K562 (cell line): ENCODE data around the gene WNK2. TPM values are rescaled to one million over a fixed set of nuclear protein-coding genes. Genes with fewer than 3 reads are reported as not detected.

Experiments used
- ATAC-seq: fragments of 200-7000 bp; cut with Tn5 transposase; 3 replicates; pipeline ENCODE4 v1.9.1; 2020; ENCODE audit warnings: moderate library complexity
- BruUV-seq: library from RNA; stranded (reverse); fragments of 400-500 nt; replicated peaks from 2 replicates; lab custom pipeline; 2021; lab: Mats Ljungman, UMichigan
- CTCF ChIA-PET: fragments of 300-600 bp; formaldehyde crosslinking; extraction: SDS; loops from one replicate; lab custom pipeline; 2021; ENCODE audit warnings: low intra/inter-chr PET ratio; lab: Yijun Ruan, JAX
- POLR2A ChIA-PET: fragments of 300-600, 350-650 bp; sonication (Branson Sonifier 250); formaldehyde crosslinking; extraction: SDS; loops from one replicate; lab custom pipeline; 2021; ENCODE audit warnings: antibody characterized with exemption, inconsistent platforms; lab: Yijun Ruan, JAX
- DNase-seq, 4 experiments: peaks; one replicate each; pipeline versions ENCODE4 v3.0.0 to v3.0.0-alpha.2; 2011 to 2018; ENCODE audit warnings: low spot score in 3 of 4, mixed read lengths in 3 of 4; ENCODE audit errors: extremely low read depth in 1 of 4
- FAIRE-seq: peaks from 2 replicates; lab custom pipeline; 2011; peaks lifted over from hg19 to GRCh38; lab: Jason Lieb, UNC
- H2AFZ ChIP-seq: 2 replicates; pipeline ENCODE4 v1.6.0; 2011; ENCODE audit warnings: low read depth, low read length, control low read depth, inconsistent platforms
- H3K27ac ChIP-seq: fragments of 200-600 bp; 3 replicates; pipeline ENCODE4 v1.8.0; 2011; ENCODE audit warnings: low read depth, mild to moderate bottlenecking, control low read depth, inconsistent platforms, low read length, moderate library complexity, mixed read lengths; ENCODE audit errors: extremely low read depth
- H3K27me3 ChIP-seq, 2 experiments: fragments of 300-600 bp in 1 of 2; 2 replicates in 1 of 2; 3 replicates in 1 of 2; pipeline versions ENCODE4 v1.6.0 to v1.8.0; 2011; ENCODE audit warnings: inconsistent platforms in 2 of 2, low read length in 2 of 2, mild to moderate bottlenecking in 1 of 2, mixed read lengths in 1 of 2, moderate library complexity in 1 of 2; ENCODE audit not compliant: control insufficient read depth in 2 of 2, insufficient read depth in 2 of 2
- H3K36me3 ChIP-seq: fragments of 300-600 bp; 3 replicates; pipeline ENCODE4 v1.8.0; 2011; ENCODE audit warnings: mild to moderate bottlenecking, low read length, inconsistent platforms; ENCODE audit not compliant: control insufficient read depth, insufficient read depth
- H3K4me1 ChIP-seq, 2 experiments: fragments of 200-600 bp in 1 of 2; replicated peaks in 1 of 2; 2 replicates in 1 of 2; 3 replicates in 1 of 2; pipeline versions ENCODE4 v1.5.1 to v1.8.0; 2011; ENCODE audit warnings: inconsistent platforms in 2 of 2, low read length in 2 of 2, mild to moderate bottlenecking in 1 of 2, mixed read lengths in 1 of 2, moderate library complexity in 1 of 2; ENCODE audit not compliant: control insufficient read depth in 2 of 2, insufficient read depth in 2 of 2
- H3K4me2 ChIP-seq: 2 replicates; pipeline ENCODE4 v1.6.1; 2011; ENCODE audit warnings: low read length, control low read depth, inconsistent platforms, mixed read lengths; ENCODE audit not compliant: insufficient read depth
- H3K4me3 ChIP-seq: fragments of 200-600 bp; sonication (generic), shearing (Covaris generic); 2 replicates; pipeline ENCODE4 v1.5.1; 2016; ENCODE audit warnings: control low read depth, inconsistent platforms
- H3K79me2 ChIP-seq: fragments of 200-600 bp; 3 replicates; pipeline ENCODE4 v1.8.0; 2011; ENCODE audit warnings: low read length, inconsistent platforms; ENCODE audit not compliant: control insufficient read depth, insufficient read depth
- H3K9ac ChIP-seq, 2 experiments: 2 replicates each; pipeline versions ENCODE4 v1.6.0 to v1.6.1; 2011; ENCODE audit warnings: low read depth in 2 of 2, low read length in 2 of 2, control low read depth in 1 of 2, inconsistent platforms in 1 of 2, mild to moderate bottlenecking in 1 of 2, mixed read lengths in 1 of 2; ENCODE audit not compliant: insufficient read depth in 1 of 2
- H3K9me1 ChIP-seq: one replicate; pipeline ENCODE4 v1.6.0; 2011; ENCODE audit warnings: inconsistent platforms, mild to moderate bottlenecking, low read length, moderate library complexity; ENCODE audit not compliant: control insufficient read depth, insufficient read depth
- H3K9me3 ChIP-seq: replicated peaks from 2 replicates; pipeline ENCODE4 v1.5.1; 2011; ENCODE audit warnings: low read depth, low read length, inconsistent platforms; ENCODE audit not compliant: control insufficient read depth, insufficient read depth
- H4K20me1 ChIP-seq: replicated peaks from 2 replicates; pipeline ENCODE4 v1.6.1; 2011; ENCODE audit warnings: low read length, inconsistent platforms, mixed read lengths; ENCODE audit not compliant: control insufficient read depth, insufficient read depth
- FOXJ3 ChIP-seq: sonication (generic); formaldehyde crosslinking; IDR thresholded peaks from 2 replicates; pipeline ENCODE4 v1.4.0; 2020; ENCODE audit warnings: mild to moderate bottlenecking, missing genetic modification reagents
- KDM4B ChIP-seq, 2 experiments: fragments of 450-650 bp in 1 of 2; sonication (generic) in 1 of 2; IDR thresholded peaks; 2 replicates each; pipeline ENCODE4 v1.6.1; 2016 to 2017; ENCODE audit warnings: borderline replicate concordance in 2 of 2, antibody characterized with exemption in 1 of 2, low read depth in 1 of 2, mild to moderate bottlenecking in 1 of 2
- SRF ChIP-seq, 2 experiments: fragments of 250-450, 450-650 bp in 1 of 2; sonication (Bioruptor Pico) in 1 of 2; sonication (generic) in 1 of 2; formaldehyde crosslinking; IDR thresholded peaks; 2 replicates each; pipeline versions ENCODE4 v1.5.0 to v1.5.1; 2020 to 2022; ENCODE audit warnings: mild to moderate bottlenecking in 1 of 2, missing genetic modification reagents in 1 of 2
- ZNF239 ChIP-seq: fragments of 250-450 bp; sonication (Bioruptor Pico); IDR thresholded peaks from 2 replicates; pipeline ENCODE4 v1.4.0; 2020; ENCODE audit warnings: mild to moderate bottlenecking
- ZNF76 ChIP-seq: fragments of 250-450 bp; sonication (Bioruptor Pico); IDR thresholded peaks from 2 replicates; pipeline ENCODE4 v1.4.0; 2020; ENCODE audit warnings: mild to moderate bottlenecking, moderate library complexity, borderline replicate concordance
- WGBS: fragments of 100-300 bp; shearing (Covaris generic); methylation state at CpG from one replicate; pipeline ENCODE4 v1.1.6; 2016; ENCODE audit warnings: low coverage, mixed read lengths; ENCODE audit not compliant: insufficient coverage; ENCODE audit errors: missing lambda C conversion rate; 5-methylcytosine and 5-hydroxymethylcytosine counted together
- in situ Hi-C: fragments of 300-500 bp; cut with MboI; formaldehyde crosslinking; loops from 4 replicates; pipeline ENCODE4 v1.15.0; 2018; ENCODE audit warnings: inconsistent platforms, mixed read lengths
- intact Hi-C: fragments of 100-400 bp; cut with micrococcal nuclease; formaldehyde crosslinking; loops from 2 replicates; pipeline ENCODE4 v1.14.2; 2022
- polyA plus RNA-seq, 8 experiments: library from polyadenylated mRNA; depleted of rRNA in 4 of 8; stranded (reverse) in 5 of 8; unstranded in 3 of 8; fragments of >200 nt; fragmentation: Nextera tagmentation in 2 of 8; fragmentation: Illumina TruSeq in 1 of 8; extraction: Ambion mirVana in 2 of 8; extraction: Trizol in 1 of 8; gene quantifications; 2 replicates each; pipeline versions ENCODE4 v1.2.1 to v1.2.3, GENCODE V29; 2011 to 2014; ENCODE audit warnings: inconsistent platforms in 1 of 8, missing spikeins in 1 of 8
- total RNA-seq, 7 experiments: library from RNA; depleted of rRNA in 6 of 7; stranded (reverse); fragments of >200 nt in 6 of 7; fragmentation: Illumina TruSeq in 2 of 7; extraction: Trizol in 2 of 7; gene quantifications; 2 replicates each; pipeline versions ENCODE4 v1.2.1 to v1.2.3, GENCODE V29; 2011 to 2021; ENCODE audit warnings: low replicate concordance in 1 of 7
- TF ChIP-seq, protein P1 (sequence below), 2 experiments: fragments of 450-650 bp; IDR thresholded peaks; 2 replicates each; pipeline ENCODE4 v1.6.1; 2016; ENCODE audit warnings: mild to moderate bottlenecking in 2 of 2, borderline replicate concordance in 1 of 2, low read depth in 1 of 2, moderate library complexity in 1 of 2

Gene WNK2
- total and polyA plus RNA-seq, 9 of the 15 experiments (the other 6 are each of a cell fraction or from before 2014, with no cell fraction given), result 0.36 to 3.3 (median 0.64) TPM; not detected in 2

- 0% methylated on average over 1 of the region's 1 CpG for WGBS
- BruUV-seq, result no TSS peak
- DNase-seq (no peak), ATAC-seq (no peak), FAIRE-seq (no peak)
- ChIA-PET POLR2A (interaction anchor here (0.7 to 1.3 kb wide), 2 partner anchors 12 to 56 kb away, joined by 3 to 4 read pairs; no protein-coding TSS in a partner anchor), CTCF (no interaction called here)
- H3K4me1 ChIP-seq, result peaks cover 4 to 8% of the 10 kb centered on the region in 2 experiments; a peak in 3 of 5 replicates
- H4K20me1 ChIP-seq, result no peaks in the 10 kb centered on the region
- intact Hi-C loops, result loop anchor here (10.0 kb wide), 1 partner anchor 395 kb away; no protein-coding TSS in a partner anchor
- H3K79me2 ChIP-seq, result no peaks in the 10 kb centered on the region
- no peak overlapping the region for H2AFZ ChIP-seq
- no peaks in the 10 kb centered on the region for H3K9me3 ChIP-seq
- no peak overlapping the region for H3K27ac ChIP-seq
- no peaks in the 10 kb centered on the region for H3K9me1 ChIP-seq
- in situ Hi-C loops, result no loop called here
- no peak overlapping the region for H3K9ac ChIP-seq
- peaks cover 20 to 54% of the 10 kb centered on the region in 2 experiments for H3K27me3 ChIP-seq
- H3K36me3 ChIP-seq, result no peaks in the 10 kb centered on the region
- no peak overlapping the region for H3K4me3 ChIP-seq
- no peak overlapping the region for H3K4me2 ChIP-seq
- TF ChIP-seq ZNF76 (CRISPR knock-in tag), result no peak
- TF ChIP-seq ZNF239 (CRISPR knock-in tag), result no peak
- TF ChIP-seq, protein P1, sequence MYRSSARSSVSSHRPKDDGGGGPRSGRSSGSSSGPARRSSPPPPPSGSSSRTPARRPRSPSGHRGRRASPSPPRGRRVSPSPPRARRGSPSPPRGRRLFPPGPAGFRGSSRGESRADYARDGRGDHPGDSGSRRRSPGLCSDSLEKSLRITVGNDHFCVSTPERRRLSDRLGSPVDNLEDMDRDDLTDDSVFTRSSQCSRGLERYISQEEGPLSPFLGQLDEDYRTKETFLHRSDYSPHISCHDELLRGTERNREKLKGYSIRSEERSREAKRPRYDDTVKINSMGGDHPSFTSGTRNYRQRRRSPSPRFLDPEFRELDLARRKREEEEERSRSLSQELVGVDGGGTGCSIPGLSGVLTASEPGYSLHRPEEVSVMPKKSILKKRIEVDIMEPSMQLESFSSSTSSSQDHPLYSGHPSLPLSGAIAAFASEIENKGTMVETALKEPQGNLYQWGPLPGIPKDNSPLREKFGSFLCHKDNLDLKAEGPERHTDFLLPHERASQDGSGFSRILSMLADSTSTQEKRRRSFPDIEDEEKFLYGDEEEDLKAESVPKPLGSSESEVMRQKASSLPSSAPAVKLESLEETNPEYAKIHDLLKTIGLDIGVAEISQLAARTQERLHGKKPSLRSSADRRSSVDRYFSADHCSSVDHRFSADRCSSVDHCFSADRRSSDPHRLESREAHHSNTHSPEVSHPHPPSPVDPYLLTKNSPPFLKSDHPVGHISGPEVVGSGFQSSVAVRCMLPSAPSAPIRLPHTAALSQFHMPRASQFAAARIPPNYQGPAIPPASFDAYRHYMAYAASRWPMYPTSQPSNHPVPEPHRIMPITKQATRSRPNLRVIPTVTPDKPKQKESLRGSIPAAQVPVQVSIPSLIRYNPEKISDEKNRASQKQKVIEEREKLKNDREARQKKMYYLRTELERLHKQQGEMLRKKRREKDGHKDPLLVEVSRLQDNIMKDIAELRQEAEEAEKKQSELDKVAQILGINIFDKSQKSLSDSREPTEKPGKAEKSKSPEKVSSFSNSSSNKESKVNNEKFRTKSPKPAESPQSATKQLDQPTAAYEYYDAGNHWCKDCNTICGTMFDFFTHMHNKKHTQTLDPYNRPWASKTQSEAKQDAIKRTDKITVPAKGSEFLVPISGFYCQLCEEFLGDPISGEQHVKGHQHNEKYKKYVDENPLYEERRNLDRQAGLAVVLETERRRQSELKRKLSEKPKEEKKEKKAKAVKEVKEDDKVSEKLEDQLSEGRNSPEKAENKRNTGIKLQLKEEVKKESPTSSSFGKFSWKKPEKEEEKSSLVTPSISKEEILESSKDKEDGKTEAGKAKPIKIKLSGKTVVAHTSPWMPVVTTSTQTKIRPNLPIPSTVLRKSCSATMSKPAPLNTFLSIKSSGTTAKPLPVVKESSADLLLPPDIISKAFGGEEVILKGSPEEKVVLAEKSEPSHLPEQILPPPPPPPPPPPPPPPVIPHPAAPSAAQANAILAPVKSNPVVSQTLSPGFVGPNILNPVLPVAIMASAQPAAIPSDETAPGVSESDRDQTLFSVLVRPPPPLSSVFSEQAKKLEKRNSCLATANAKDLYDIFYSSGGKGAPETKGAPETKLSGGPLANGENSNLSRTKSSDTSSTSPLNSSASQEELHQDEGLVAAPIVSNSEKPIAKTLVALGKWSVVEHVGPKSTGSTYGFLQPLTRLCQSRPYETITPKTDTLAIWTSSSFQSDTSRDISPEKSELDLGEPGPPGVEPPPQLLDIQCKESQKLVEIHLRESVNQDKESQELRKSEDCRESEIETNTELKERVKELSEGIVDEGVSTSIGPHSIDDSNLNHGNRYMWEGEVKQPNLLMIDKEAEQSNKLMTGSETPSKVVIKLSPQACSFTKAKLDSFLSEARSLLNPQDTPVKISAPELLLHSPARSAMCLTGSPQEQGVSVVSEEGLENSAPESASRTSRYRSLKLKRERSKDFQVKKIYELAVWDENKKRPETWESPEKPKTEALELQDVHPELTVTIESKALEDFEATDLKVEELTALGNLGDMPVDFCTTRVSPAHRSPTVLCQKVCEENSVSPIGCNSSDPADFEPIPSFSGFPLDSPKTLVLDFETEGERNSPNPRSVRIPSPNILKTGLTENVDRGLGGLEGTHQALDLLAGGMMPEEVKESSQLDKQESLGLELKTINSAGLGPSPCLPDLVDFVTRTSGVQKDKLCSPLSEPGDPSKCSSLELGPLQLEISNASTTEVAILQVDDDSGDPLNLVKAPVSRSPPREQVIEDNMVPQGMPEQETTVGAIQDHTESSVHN (IDR thresholded peaks at IDR 0.05; ENCODE audit: borderline replicate concordance in 1 of 2, low read depth in 1 of 2), result no peak
- TF ChIP-seq KDM4B (IDR thresholded peaks at IDR 0.05; ENCODE audit: borderline replicate concordance in 2 of 2, low read depth in 1 of 2), result no peak
- TF ChIP-seq FOXJ3 (CRISPR knock-in tag), result no peak
- TF ChIP-seq SRF (CRISPR knock-in tag; IDR thresholded peaks at IDR 0.05), result no peak
Measured at GRCh38 chr9:93169444-93169843, 14.5 kb upstream of the WNK2 start.
